Smooth muscle cell (in vitro differentiated cells): ENCODE measurements around the gene MRPL51. TPM values are rescaled to one million over a fixed set of nuclear protein-coding genes. Genes with fewer than 3 reads are reported as not detected.
A peak's percentile ranks its signal among the peaks of the same experiment; 100 is the strongest.

ENCODE experiments used
- DNase-seq: peaks from one replicate; lab custom pipeline; 2025; ENCODE audit not compliant: unreplicated experiment; lab: John Stamatoyannopoulos, UW
- H2AFZ ChIP-seq: fragments of 200-600 bp; sonication (generic); 2 replicates; pipeline ENCODE4 v1.6.0; 2016; ENCODE audit warnings: antibody characterized with exemption, low read depth, mild to moderate bottlenecking
- H3F3A ChIP-seq: fragments of 200-600 bp; sonication (generic); 2 replicates; pipeline ENCODE4 v1.6.0; 2017; ENCODE audit warnings: antibody characterized with exemption, low read depth
- H3K27ac ChIP-seq: fragments of 200-600 bp; sonication (generic); 2 replicates; pipeline ENCODE4 v1.5.1; 2016; ENCODE audit warnings: low read depth, mild to moderate bottlenecking
- H3K27me3 ChIP-seq: fragments of 200-600 bp; sonication (generic); 2 replicates; pipeline ENCODE4 v1.6.1; 2016; ENCODE audit warnings: low read depth, mild to moderate bottlenecking
- H3K36me3 ChIP-seq: fragments of 200-600 bp; sonication (generic); 2 replicates; pipeline ENCODE4 v1.5.1; 2016; ENCODE audit warnings: low read depth
- H3K4me1 ChIP-seq: fragments of 200-600 bp; sonication (generic); 2 replicates; pipeline ENCODE4 v1.5.1; 2016; ENCODE audit warnings: low read depth
- H3K4me2 ChIP-seq: fragments of 200-600 bp; sonication (generic); 2 replicates; pipeline ENCODE4 v1.6.0; 2016; ENCODE audit warnings: mild to moderate bottlenecking
- H3K4me3 ChIP-seq: fragments of 200-600 bp; sonication (generic); 2 replicates; pipeline ENCODE4 v1.5.1; 2016; ENCODE audit warnings: mild to moderate bottlenecking
- H3K79me2 ChIP-seq: fragments of 200-600 bp; sonication (generic); 2 replicates; pipeline ENCODE4 v1.6.0; 2016; ENCODE audit warnings: low read depth, mild to moderate bottlenecking
- H3K9ac ChIP-seq: fragments of 200-600 bp; sonication (generic); 2 replicates; pipeline ENCODE4 v1.6.0; 2016; ENCODE audit warnings: low read depth
- H3K9me3 ChIP-seq: fragments of 200-600 bp; sonication (generic); replicated peaks from 2 replicates; pipeline ENCODE4 v1.5.1; 2016; ENCODE audit warnings: low read depth
- H4K20me1 ChIP-seq: fragments of 200-600 bp; sonication (generic); 2 replicates; pipeline ENCODE4 v1.6.0; 2016; ENCODE audit warnings: low read depth
- CTCF ChIP-seq: fragments of 200-600 bp; sonication (generic); IDR thresholded peaks from 2 replicates; pipeline ENCODE4 v1.5.1; 2017; ENCODE audit warnings: borderline replicate concordance, mild to moderate bottlenecking, antibody characterized with exemption; ENCODE audit not compliant: insufficient read depth, poor library complexity, severe bottlenecking
- WGBS: methylation state at CpG from one replicate; pipeline ENCODE4 v1.1.7; 2016; ENCODE audit warnings: low lambda C conversion rate; 5-methylcytosine and 5-hydroxymethylcytosine counted together
- polyA plus RNA-seq: library from polyadenylated mRNA; unstranded; fragments of >200 nt; fragmentation: Nextera tagmentation; extraction: Ambion mirVana; gene quantifications from 2 replicates; pipeline ENCODE4 v1.2.1, GENCODE V29; 2016
- total RNA-seq: library from RNA; depleted of rRNA; stranded (reverse); fragments of >200 nt; gene quantifications from 2 replicates; pipeline ENCODE4 v1.2.3, GENCODE V29; 2014

The MRPL51 gene
- total and polyA plus RNA-seq, 2 experiments from 2014 or later = 126 to 364 TPM

GRCh38 chr12:6534695-6534944 lies 41.6 kb upstream of the MRPL51 start:
- peaks cover 26% of the 10 kb centered on the region for H3K4me1 ChIP-seq
- H4K20me1 ChIP-seq = peaks cover 53% of the 10 kb centered on the region
- H2AFZ ChIP-seq = no peak overlapping the region
- H3K27me3 ChIP-seq = no peaks in the 10 kb centered on the region
- 0% methylated on average over 16 of the region's 25 CpGs for WGBS
- no peaks in the 10 kb centered on the region for H3K36me3 ChIP-seq
- peaks cover 69% of the 10 kb centered on the region for H3F3A ChIP-seq
- H3K9ac ChIP-seq = peak overlapping the region; percentile 90
- no peak for DNase-seq
- peaks cover 30% of the 10 kb centered on the region for H3K79me2 ChIP-seq
- H3K9me3 ChIP-seq = no peaks in the 10 kb centered on the region
- peak overlapping the region; percentile 91 for H3K4me2 ChIP-seq
- H3K4me3 ChIP-seq = peak overlapping the region; percentile 93
- TF ChIP-seq CTCF = no peak
- H3K27ac ChIP-seq = peak overlapping the region; percentile 96

GRCh38 chr12:6533923-6534694 lies 41.0 kb upstream of the MRPL51 start, which contains the start of gene GAPDH:
Gene GAPDH, plus strand, starts transcription at chr12:6534517. Its CDS starts 316 bp downstream, at chr12:6534833.
- H3F3A ChIP-seq = peaks cover 64% of the 10 kb centered on the region
- peak within 1 kb of the TSS; percentile 90 for H3K9ac ChIP-seq
- peak within 1 kb of the TSS; percentile 96 for H3K27ac ChIP-seq
- peak within 1 kb of the TSS; percentile 93 for H3K4me3 ChIP-seq
- WGBS = under 1% methylated on average over 52 of the region's 62 CpGs
- no peak within 1 kb of the TSS for H2AFZ ChIP-seq
- no peaks in the 10 kb centered on the region for H3K36me3 ChIP-seq
- peaks cover 48% of the 10 kb centered on the region for H4K20me1 ChIP-seq
- peaks cover 30% of the 10 kb centered on the region for H3K79me2 ChIP-seq
- peak; percentile 92 for DNase-seq
- peaks cover 26% of the 10 kb centered on the region for H3K4me1 ChIP-seq
- H3K9me3 ChIP-seq = no peaks in the 10 kb centered on the region
- peak within 1 kb of the TSS; percentile 91 for H3K4me2 ChIP-seq
- TF ChIP-seq CTCF = no peak
- H3K27me3 ChIP-seq = no peaks in the 10 kb centered on the region

GRCh38 chr12:6533653-6533922 lies 40.5 kb upstream of the MRPL51 start:
- peaks cover 60% of the 10 kb centered on the region for H3F3A ChIP-seq
- H3K9ac ChIP-seq = peak overlapping the region; percentile 84
- WGBS = 3% methylated on average over 5 of the region's 9 CpGs
- H3K36me3 ChIP-seq = no peaks in the 10 kb centered on the region
- H3K4me2 ChIP-seq = peak overlapping the region; percentile 91
- H4K20me1 ChIP-seq = peaks cover 43% of the 10 kb centered on the region
- peaks cover 30% of the 10 kb centered on the region for H3K79me2 ChIP-seq
- H3K27me3 ChIP-seq = no peaks in the 10 kb centered on the region
- no peaks in the 10 kb centered on the region for H3K9me3 ChIP-seq
- H3K4me3 ChIP-seq = peak overlapping the region; percentile 93
- no peak for TF ChIP-seq CTCF
- DNase-seq = peak; percentile 86
- H3K27ac ChIP-seq = peak overlapping the region; percentile 96
- H3K4me1 ChIP-seq = peaks cover 26% of the 10 kb centered on the region
- H2AFZ ChIP-seq = no peak overlapping the region
